HEK293T (cell line): ENCODE results near the gene OPHN1.

Experiments used
- CTCF ChIA-PET: fragments of 350-600 bp; formaldehyde crosslinking; extraction: SDS; loops from one replicate; lab custom pipeline; 2021; ENCODE audit warnings: antibody characterized with exemption, inconsistent platforms; lab: Yijun Ruan, JAX
- POLR2A ChIA-PET: fragments of 350-600 bp; formaldehyde crosslinking; extraction: SDS; loops from one replicate; lab custom pipeline; 2020; ENCODE audit warnings: antibody characterized with exemption, inconsistent platforms; lab: Yijun Ruan, JAX
- DNase-seq: peaks from one replicate; pipeline ENCODE4 v3.0.0; 2012; ENCODE audit warnings: mixed read lengths; ENCODE audit errors: extremely low spot score
- ARNT ChIP-seq: fragments of 450-650 bp; IDR thresholded peaks from 2 replicates; pipeline ENCODE4 v1.6.1; 2017; ENCODE audit warnings: mild to moderate bottlenecking
- BHLHE40 ChIP-seq: fragments of 450-650 bp; IDR thresholded peaks from 2 replicates; pipeline ENCODE4 v1.6.1; 2016; ENCODE audit warnings: mild to moderate bottlenecking, moderate library complexity, borderline replicate concordance
- CTBP1 ChIP-seq: fragments of 450-650 bp; IDR thresholded peaks from 2 replicates; pipeline ENCODE4 v1.6.1; 2016; ENCODE audit warnings: borderline replicate concordance
- ELF4 ChIP-seq: fragments of 450-650 bp; IDR thresholded peaks from 2 replicates; pipeline ENCODE4 v1.6.1; 2017; ENCODE audit warnings: antibody characterized with exemption
- FOXA1 ChIP-seq: fragments of 450-650 bp; IDR thresholded peaks from 2 replicates; pipeline ENCODE4 v1.6.1; 2016; ENCODE audit warnings: mild to moderate bottlenecking
- FOXK2 ChIP-seq: fragments of 450-650 bp; IDR thresholded peaks from 2 replicates; pipeline ENCODE4 v1.6.1; 2016; ENCODE audit warnings: mild to moderate bottlenecking
- FOXM1 ChIP-seq: fragments of 450-650 bp; IDR thresholded peaks from 2 replicates; pipeline ENCODE4 v1.6.1; 2017; ENCODE audit warnings: mild to moderate bottlenecking, borderline replicate concordance
- HDGF ChIP-seq: fragments of 450-650 bp; IDR thresholded peaks from 2 replicates; pipeline ENCODE4 v1.6.1; 2017; ENCODE audit warnings: antibody characterized with exemption, borderline replicate concordance
- L3MBTL2 ChIP-seq: fragments of 450-650 bp; conservative IDR thresholded peaks from 2 replicates; pipeline ENCODE4 v1.6.1; 2016; ENCODE audit warnings: mild to moderate bottlenecking
- LEF1 ChIP-seq: fragments of 450-650 bp; IDR thresholded peaks from 2 replicates; pipeline ENCODE4 v1.6.1; 2017; ENCODE audit warnings: mild to moderate bottlenecking, borderline replicate concordance
- NFRKB ChIP-seq: fragments of 450-650 bp; IDR thresholded peaks from 2 replicates; pipeline ENCODE4 v1.6.1; 2016; ENCODE audit warnings: mild to moderate bottlenecking, moderate library complexity
- SP1 ChIP-seq: fragments of 450-650 bp; IDR thresholded peaks from 2 replicates; pipeline ENCODE4 v1.6.1; 2017
- SUZ12 ChIP-seq: fragments of 450-650 bp; IDR thresholded peaks from 2 replicates; pipeline ENCODE4 v1.6.1; 2016; ENCODE audit warnings: mild to moderate bottlenecking
- TARDBP ChIP-seq: fragments of 450-650 bp; IDR thresholded peaks from 2 replicates; pipeline ENCODE4 v1.6.1; 2016
- ZNF384 ChIP-seq: fragments of 450-650 bp; IDR thresholded peaks from 2 replicates; pipeline ENCODE4 v1.6.1; 2016
- TF ChIP-seq, protein P1 (sequence below): fragments of 450-650 bp; IDR thresholded peaks from 2 replicates; pipeline ENCODE4 v1.6.1; 2016

OPHN1 gene

DNA sequence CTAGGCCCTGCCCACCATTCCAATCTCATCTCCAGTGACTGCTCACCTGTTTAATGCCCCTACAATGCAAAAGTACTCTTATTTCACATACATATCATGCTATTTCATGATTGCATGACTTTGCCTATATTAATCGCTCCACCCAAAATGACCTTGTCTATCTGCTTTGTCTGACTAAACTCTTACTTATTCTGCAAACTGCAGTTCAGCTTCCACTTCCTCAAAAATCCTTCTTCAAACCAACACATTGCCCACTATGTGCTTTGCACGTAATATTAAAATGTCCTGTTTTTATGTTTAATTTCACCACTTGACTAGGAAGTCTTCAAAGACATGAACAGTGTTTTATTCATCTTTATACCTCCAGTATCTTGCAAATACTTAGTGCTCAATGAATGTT, 229.6 kb downstream of the OPHN1 start:
- TF ChIP-seq L3MBTL2 (no peak), HDGF (no peak), FOXA1 (no peak), ZNF384 (no peak), LEF1 (no peak), BHLHE40 (no peak), FOXM1 (no peak), SUZ12 (no peak), FOXK2 (no peak), CTBP1 (no peak), ARNT (no peak), NFRKB (no peak), SP1 (no peak)
- no peak for DNase-seq
- ChIA-PET POLR2A (no interaction called here), CTCF (interaction anchor here (0.6 kb wide), 1 partner anchor 603 kb away, joined by 5 read pairs; no protein-coding TSS in a partner anchor)

DNA sequence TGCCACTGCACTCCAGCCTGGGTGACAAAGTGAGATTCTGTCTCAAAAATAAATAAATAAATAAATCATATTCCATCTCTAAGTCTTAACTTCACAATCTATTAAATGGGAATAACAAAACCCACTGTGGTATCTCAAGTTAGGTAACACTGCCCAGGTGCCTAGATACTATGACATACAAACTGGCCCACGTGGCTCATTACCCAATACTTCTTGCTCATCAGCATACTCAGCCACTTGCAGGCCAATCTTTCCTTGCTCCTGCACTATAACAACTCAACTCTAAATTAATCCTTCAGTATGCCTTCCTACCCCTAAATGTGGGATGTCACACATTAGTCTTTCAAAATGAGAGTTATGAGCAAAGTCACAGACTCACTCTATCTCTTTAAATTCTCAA, 230.1 kb downstream of the OPHN1 start:
- CTCF ChIA-PET = no interaction called here
- DNase-seq = no peak
- POLR2A ChIA-PET = no interaction called here
- TF ChIP-seq NFRKB = no peak
- no peak for TF ChIP-seq FOXA1
- no peak for TF ChIP-seq FOXK2
- no peak for TF ChIP-seq CTBP1
- no peak for TF ChIP-seq ZNF384
- no peak for TF ChIP-seq L3MBTL2
- TF ChIP-seq HDGF = no peak
- TF ChIP-seq BHLHE40 = no peak
- TF ChIP-seq SUZ12 = no peak
- no peak for TF ChIP-seq ARNT
- no peak for TF ChIP-seq LEF1
- no peak for TF ChIP-seq SP1
- no peak for TF ChIP-seq ELF4
- TF ChIP-seq, protein P1, sequence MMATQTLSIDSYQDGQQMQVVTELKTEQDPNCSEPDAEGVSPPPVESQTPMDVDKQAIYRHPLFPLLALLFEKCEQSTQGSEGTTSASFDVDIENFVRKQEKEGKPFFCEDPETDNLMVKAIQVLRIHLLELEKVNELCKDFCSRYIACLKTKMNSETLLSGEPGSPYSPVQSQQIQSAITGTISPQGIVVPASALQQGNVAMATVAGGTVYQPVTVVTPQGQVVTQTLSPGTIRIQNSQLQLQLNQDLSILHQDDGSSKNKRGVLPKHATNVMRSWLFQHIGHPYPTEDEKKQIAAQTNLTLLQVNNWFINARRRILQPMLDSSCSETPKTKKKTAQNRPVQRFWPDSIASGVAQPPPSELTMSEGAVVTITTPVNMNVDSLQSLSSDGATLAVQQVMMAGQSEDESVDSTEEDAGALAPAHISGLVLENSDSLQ = no peak

DNA sequence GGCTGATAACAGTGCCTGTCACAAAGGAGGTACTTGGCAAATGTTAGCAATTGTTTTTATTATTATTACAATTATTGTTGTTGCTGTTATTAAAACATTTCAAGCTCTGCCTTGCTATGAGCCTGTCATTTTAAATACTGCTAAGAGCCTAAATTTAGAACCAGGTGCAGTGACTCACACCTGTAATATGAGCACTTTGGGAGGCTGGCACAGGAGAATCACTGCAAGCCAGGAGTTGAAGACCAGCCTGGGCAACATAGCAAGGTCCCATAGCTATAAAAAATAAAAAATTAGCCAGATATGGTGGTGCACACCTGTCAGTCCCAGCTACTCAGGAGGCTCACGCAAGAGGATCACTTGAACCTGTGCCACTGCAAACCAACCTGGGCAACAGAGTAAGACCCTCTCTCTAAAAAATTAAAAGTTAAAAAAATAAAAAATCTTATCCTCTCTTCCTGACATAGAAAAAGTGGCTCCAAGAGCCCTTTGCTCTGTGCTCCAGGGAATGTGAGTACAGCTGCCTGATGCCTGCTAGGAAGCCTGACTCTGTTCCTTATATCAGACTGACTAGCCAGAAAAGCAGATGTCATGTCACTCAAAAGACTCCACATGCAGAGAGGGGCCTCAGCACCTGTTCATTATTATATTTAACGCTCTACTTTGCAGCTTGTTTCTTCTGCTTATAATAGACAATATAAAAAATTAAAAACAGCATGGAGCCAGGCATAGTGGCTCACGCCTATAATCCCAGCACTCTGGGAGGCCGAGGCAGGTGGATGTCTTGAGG, 234.0 kb downstream of the OPHN1 start:
- TF ChIP-seq BHLHE40 (no peak), FOXM1 (no peak), NFRKB (no peak), ELF4 (no peak), CTBP1 (no peak), SUZ12 (no peak), SP1 (no peak), LEF1 (no peak), ARNT (no peak), FOXA1 (no peak), L3MBTL2 (no peak), ZNF384 (no peak)
- TF ChIP-seq, protein P1 = no peak
- no peak for DNase-seq
- ChIA-PET CTCF (interaction anchor here (0.7 to 1.3 kb wide), 2 partner anchors 178 to 511 kb away, joined by 3 read pairs; no protein-coding TSS in a partner anchor), POLR2A (no interaction called here)

DNA sequence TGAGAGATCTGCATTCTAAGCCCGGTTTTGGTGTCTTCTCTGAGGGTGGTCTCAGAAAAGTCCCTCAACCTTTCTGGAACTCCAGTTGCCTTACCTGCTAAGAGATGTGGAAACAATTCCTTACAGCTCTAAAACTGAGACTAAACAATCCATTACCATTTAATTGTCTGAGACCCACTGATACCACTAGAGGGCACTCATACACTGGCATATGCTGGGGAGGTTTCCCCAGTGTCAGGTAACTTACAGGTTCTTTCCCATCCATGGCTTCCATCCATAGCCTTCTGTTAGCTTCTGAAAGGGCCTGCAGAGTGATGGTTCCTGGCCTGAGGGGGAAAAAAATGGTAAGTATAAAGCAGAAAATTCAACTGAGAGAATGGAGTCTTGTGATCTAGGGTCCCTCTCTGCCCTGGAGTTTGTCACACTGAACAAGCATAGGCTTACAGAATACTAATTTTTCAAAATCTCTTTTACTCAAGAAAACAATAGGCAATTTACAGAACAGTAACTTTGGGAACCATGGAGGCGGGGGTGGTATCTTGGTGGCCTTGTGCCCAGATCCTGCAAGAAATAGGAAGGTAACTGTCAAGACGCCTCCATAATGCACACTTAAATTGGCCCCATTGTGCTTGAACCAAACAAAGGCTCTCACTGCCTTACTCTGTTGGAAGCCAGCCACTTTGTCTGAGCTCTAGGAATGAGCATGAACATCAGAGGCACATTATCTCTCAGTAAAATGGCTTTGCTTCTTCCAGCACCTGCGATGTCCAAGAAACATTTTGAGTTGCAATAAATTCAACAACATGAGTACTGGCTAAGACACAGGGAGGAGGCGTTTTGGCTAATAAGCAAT, 236.1 kb downstream of the OPHN1 start:
- CTCF ChIA-PET = interaction anchor here (0.6 to 1.7 kb wide), 16 partner anchors 12 to 610 kb away, joined by 3 to 18 read pairs (median 4); no protein-coding TSS in a partner anchor
- DNase-seq = peak; percentile 74
- POLR2A ChIA-PET = interaction anchor here (1.0 kb wide), 1 partner anchor 236 kb away, joined by 3 read pairs; the partner anchor contains the start of gene OPHN1
- TF ChIP-seq FOXM1 = no peak
- TF ChIP-seq CTBP1 = no peak
- TF ChIP-seq SUZ12 = no peak
- no peak for TF ChIP-seq ELF4
- TF ChIP-seq NFRKB = no peak
- no peak for TF ChIP-seq ARNT
- no peak for TF ChIP-seq SP1
- no peak for TF ChIP-seq HDGF
- no peak for TF ChIP-seq FOXK2
- TF ChIP-seq L3MBTL2 = no peak
- TF ChIP-seq ZNF384 = no peak

DNA sequence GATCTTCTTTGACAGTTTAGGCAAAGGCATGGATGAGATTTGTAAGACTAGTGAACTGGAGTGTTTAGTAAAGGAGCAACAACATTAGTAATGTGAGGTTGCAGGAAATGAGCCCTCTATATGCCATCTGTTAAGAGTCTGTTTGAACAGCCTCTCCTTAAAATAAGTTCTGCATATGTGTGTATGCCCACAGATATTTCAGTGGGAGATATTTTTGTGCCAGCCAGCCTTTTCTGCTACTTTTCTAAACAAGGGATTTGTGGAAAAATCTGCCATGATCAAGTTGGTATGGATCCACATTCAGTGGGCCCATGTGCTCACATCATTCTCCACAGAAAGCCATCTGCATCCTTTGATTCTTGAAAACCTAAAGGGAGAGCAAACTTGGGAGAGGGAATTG, 237.7 kb downstream of the OPHN1 start:
- no peak for DNase-seq
- no peak for TF ChIP-seq FOXM1
- CTCF ChIA-PET = interaction anchor here (0.6 kb wide), 1 partner anchor 317 kb away, joined by 6 read pairs; no protein-coding TSS in a partner anchor
- POLR2A ChIA-PET = no interaction called here

DNA sequence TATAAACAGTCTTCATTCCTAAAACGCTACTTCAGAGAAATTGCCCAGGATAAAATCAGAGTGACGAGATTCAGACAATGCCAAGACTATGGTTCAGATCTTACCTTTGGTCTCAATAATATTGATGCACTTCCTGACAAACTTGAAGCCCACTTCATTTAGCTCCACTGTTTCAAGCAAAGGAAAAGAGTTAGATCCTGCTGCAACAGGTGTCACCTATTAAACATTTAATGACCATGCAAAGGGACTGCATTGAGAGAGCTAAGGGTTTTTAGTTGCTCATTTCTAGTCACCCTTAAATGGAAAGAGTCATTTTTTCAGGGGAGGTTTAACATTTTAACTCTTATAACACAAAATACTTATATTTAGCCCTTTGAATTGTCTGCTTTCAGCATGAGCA, 239.5 kb downstream of the OPHN1 start:
- DNase-seq = no peak
- POLR2A ChIA-PET = no interaction called here
- TF ChIP-seq SP1 (no peak), FOXK2 (no peak), LEF1 (no peak), FOXM1 (no peak), NFRKB (no peak), CTBP1 (no peak), L3MBTL2 (no peak), BHLHE40 (no peak), TARDBP (no peak), SUZ12 (no peak)
- TF ChIP-seq, protein P1 = no peak
- CTCF ChIA-PET = interaction anchor here (0.8 kb wide), 1 partner anchor 201 kb away, joined by 6 read pairs; no protein-coding TSS in a partner anchor
